Breast epithelium (tissue), 3 donors: ENCODE data around the gene PAIP2.

Experiments used
- POLR2A ChIP-seq: fragments of 450-650 bp; IDR thresholded peaks from one replicate; pipeline ENCODE4 v1.6.1; 2016; ENCODE audit warnings: antibody characterized with exemption, mild to moderate bottlenecking, moderate library complexity
- POLR2AphosphoS5 ChIP-seq, 3 donors: sonication (generic); formaldehyde crosslinking; IDR thresholded peaks; one replicate each; pipeline ENCODE4 v1.6.1; 2017; ENCODE audit warnings: antibody characterized with exemption in 3 of 3
- TF ChIP-seq, protein P1 (sequence below), 3 donors: fragments of 450-650 bp; IDR thresholded peaks; one replicate each; pipeline ENCODE4 v1.5.1; 2016 to 2017; ENCODE audit warnings: antibody characterized with exemption in 3 of 3, mild to moderate bottlenecking in 3 of 3, moderate library complexity in 3 of 3

DNA sequence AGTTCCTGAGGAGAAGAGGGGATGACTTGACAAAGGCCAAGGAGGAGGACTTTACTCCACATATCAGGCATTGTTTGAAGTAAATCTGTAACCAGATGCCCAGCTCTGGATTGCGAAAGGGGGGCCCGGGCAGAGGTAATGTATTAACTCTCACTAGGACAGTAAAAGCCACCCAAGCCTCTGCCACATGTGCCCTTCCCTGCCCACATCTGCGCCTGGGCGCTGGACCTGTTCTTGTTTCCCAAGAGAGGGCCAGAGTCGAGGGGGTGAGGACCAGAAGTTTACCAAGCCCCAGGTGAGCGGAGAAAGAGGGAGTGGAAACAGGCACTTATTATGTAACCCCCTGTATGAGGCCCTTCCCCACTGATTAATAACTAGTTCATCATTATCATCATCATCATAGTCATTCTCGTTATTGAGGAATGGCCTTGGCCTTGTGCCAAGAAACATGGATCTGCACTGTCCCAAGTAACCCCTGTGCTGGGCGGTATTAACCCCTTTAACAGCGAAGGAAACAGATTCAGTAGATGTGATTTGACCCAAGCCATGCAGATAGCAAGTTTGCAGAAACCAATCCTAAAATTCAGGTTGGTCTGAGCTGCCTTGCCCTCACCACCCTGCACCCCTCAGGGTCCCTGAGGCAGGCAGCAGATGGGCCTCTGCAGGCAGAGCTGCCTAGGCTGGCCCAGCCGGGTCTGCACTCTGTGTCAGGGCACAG lies 41.8 kb downstream of the PAIP2 start, which contains the start of gene SLC23A1:
- TF ChIP-seq, protein P1, sequence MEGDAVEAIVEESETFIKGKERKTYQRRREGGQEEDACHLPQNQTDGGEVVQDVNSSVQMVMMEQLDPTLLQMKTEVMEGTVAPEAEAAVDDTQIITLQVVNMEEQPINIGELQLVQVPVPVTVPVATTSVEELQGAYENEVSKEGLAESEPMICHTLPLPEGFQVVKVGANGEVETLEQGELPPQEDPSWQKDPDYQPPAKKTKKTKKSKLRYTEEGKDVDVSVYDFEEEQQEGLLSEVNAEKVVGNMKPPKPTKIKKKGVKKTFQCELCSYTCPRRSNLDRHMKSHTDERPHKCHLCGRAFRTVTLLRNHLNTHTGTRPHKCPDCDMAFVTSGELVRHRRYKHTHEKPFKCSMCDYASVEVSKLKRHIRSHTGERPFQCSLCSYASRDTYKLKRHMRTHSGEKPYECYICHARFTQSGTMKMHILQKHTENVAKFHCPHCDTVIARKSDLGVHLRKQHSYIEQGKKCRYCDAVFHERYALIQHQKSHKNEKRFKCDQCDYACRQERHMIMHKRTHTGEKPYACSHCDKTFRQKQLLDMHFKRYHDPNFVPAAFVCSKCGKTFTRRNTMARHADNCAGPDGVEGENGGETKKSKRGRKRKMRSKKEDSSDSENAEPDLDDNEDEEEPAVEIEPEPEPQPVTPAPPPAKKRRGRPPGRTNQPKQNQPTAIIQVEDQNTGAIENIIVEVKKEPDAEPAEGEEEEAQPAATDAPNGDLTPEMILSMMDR (IDR thresholded peaks at IDR 0.05): no peak
- TF ChIP-seq POLR2A (no peak), POLR2AphosphoS5 (IDR thresholded peaks at IDR 0.05) (no peak)
